ENCODE measurements around the gene AKT1.

GRCh38 chr14:104784218-104784568, 11.4 kb downstream of the AKT1 start:
- TF ChIP-seq CTCF (IDR thresholded peaks at IDR 0.05) (no peak), POLR2A (IDR thresholded peaks at IDR 0.05) (no peak)
